ENCODE results near the gene PRKN.

GRCh38 chr6:161607696-161608297 lies 1119.8 kb downstream of the PRKN start:
- TF ChIP-seq SUZ12 (IDR thresholded peaks at IDR 0.05): no peak
- no peak for TF ChIP-seq NFRKB (IDR thresholded peaks at IDR 0.05)
- no peak for TF ChIP-seq L3MBTL2 (conservative IDR thresholded peaks at IDR 0.05)
- no peak for TF ChIP-seq ELF4 (IDR thresholded peaks at IDR 0.05)
- no peak for TF ChIP-seq BHLHE40 (IDR thresholded peaks at IDR 0.05; ENCODE audit: borderline replicate concordance)
- TF ChIP-seq FOXK2 (IDR thresholded peaks at IDR 0.05): no peak
- TF ChIP-seq FOXM1 (IDR thresholded peaks at IDR 0.05; ENCODE audit: borderline replicate concordance): no peak
- no peak for TF ChIP-seq LEF1 (IDR thresholded peaks at IDR 0.05; ENCODE audit: borderline replicate concordance)
- TF ChIP-seq HDGF (IDR thresholded peaks at IDR 0.05; ENCODE audit: borderline replicate concordance): no peak
- no peak for TF ChIP-seq SP1 (IDR thresholded peaks at IDR 0.05)
- no peak for TF ChIP-seq CTBP1 (IDR thresholded peaks at IDR 0.05; ENCODE audit: borderline replicate concordance)

Measured in HEK293T (cell line).